KBM-7 (cell line): ENCODE measurements around the gene GNG10.

Experiments used
- DNase-seq: peaks from one replicate; pipeline ENCODE4 v3.0.0-alpha.2; 2015
- in situ Hi-C: fragments of 300-500 bp; cut with MboI; formaldehyde crosslinking; loops from 2 replicates; pipeline ENCODE4 v1.14.3; 2020; ENCODE audit warnings: low sequenced_read_pairs, low pct_unique_long_range_greater_than_20kb, mixed read lengths

GNG10 gene

GRCh38 chr9:111711548-111711947 lies 50.1 kb downstream of the GNG10 start:
- in situ Hi-C loops, result no loop called here

GRCh38 chr9:111712369-111712768 lies 51.0 kb downstream of the GNG10 start:
- in situ Hi-C loops, result no loop called here
- no peak for DNase-seq

More at GRCh38 chr9:111711548-111711947, 50.1 kb downstream of the GNG10 start:
- no peak for DNase-seq

- no peak for DNase-seq
- in situ Hi-C loops, result no loop called here
Measured at GRCh38 chr9:111715471-111715870, 54.1 kb downstream of the GNG10 start.

GRCh38 chr9:111719541-111719940 lies 58.1 kb downstream of the GNG10 start:
- in situ Hi-C loops, result no loop called here
- DNase-seq, result no peak
